Activated naive CD4-positive, alpha-beta T cell treated with anti-CD3 and anti-CD28 coated beads, Interleukin-2, amount 50 U/mL, for 72 hours (primary cell): ENCODE measurements around the gene PIGU. TPM values are rescaled to one million over a fixed set of nuclear protein-coding genes. Genes with fewer than 3 reads are reported as not detected.
A peak's percentile ranks its signal among the peaks of the same experiment; 100 is the strongest.
"Not testable (repeated sequence)": the region's sequence is repeated elsewhere in the genome, so short reads cannot be mapped to it uniquely, and the experiment has no call there.

Experiments
- ATAC-seq, 2 donors: fragments of 150-1000 bp; cut with Tn5 transposase; 2 replicates each; pipeline ENCODE4 v1.10.0; 2021; ENCODE audit warnings: mild to moderate bottlenecking in 2 of 2, moderate library complexity in 2 of 2
- DNase-seq, 2 donors: peaks; one replicate each; pipeline ENCODE4 v3.0.0; 2021 to 2022; ENCODE audit warnings: low spot score in 2 of 2
- H3K27ac Mint-ChIP-seq, 2 donors: one replicate each; pipeline ENCODE4 v1.8.0; 2022; ENCODE audit warnings: mild to moderate bottlenecking in 2 of 2, mixed read lengths in 2 of 2
- H3K36me3 Mint-ChIP-seq, 2 donors: one replicate each; pipeline ENCODE4 v1.8.0; 2022; ENCODE audit warnings: mixed read lengths in 2 of 2
- H3K9me3 Mint-ChIP-seq, 2 donors: one replicate each; pipeline ENCODE4 v1.8.0; 2022; ENCODE audit warnings: mixed read lengths in 2 of 2
- total RNA-seq, 2 donors: library from RNA; stranded (reverse); gene quantifications; one replicate each; pipeline ENCODE4 v1.2.3, GENCODE V29; 2022

PIGU gene, protein sequence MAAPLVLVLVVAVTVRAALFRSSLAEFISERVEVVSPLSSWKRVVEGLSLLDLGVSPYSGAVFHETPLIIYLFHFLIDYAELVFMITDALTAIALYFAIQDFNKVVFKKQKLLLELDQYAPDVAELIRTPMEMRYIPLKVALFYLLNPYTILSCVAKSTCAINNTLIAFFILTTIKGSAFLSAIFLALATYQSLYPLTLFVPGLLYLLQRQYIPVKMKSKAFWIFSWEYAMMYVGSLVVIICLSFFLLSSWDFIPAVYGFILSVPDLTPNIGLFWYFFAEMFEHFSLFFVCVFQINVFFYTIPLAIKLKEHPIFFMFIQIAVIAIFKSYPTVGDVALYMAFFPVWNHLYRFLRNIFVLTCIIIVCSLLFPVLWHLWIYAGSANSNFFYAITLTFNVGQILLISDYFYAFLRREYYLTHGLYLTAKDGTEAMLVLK
- total RNA-seq, result 10 to 100 TPM; 13.2 to 20.6 TPM

DNA sequence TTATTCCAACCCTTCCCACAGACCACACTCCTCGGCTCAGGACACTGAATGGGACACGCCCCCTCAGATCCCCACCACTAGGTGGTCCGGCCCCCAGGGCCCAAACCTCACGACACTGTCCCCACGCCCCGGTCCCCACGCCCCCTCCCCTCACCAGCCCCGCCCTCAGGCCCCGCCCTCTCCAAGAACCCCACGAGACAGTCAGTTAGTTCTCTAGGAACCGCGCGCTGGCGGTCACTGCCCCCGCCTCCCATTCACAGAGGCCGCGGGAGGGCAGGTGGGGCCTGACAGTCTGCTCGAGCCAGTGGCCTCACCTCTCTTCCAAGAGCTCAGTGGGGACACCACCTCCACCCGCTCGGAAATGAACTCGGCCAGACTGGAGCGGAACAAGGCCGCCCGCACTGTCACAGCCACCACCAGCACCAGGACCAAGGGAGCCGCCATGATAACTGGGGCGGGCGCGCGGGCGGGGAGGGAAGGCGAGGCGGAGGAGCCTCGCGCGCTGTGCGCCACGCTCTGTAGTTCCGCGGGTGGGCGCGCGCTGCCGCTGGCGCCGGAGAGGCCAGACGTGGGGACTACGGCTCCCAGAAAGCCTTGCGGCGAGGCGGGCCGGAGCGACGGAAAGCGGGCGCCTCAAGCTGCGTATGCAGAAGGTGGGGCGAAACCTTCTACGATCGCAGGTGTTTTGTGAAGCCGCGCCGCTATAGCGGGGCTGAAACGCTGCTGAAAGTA is at the start of gene PIGU:
Gene PIGU, minus strand, starts transcription at position 451 of the 732 bp plus-strand sequence. Its CDS starts 7 bp downstream, at position 444.
- Mint-ChIP-seq H3K36me3 (peaks cover 6 to 9% of the 10 kb centered on the region in 2 donors), H3K9me3 (no peaks in the 10 kb centered on the region), H3K27ac (peak within 1 kb of the TSS; percentile 88 to 96)
- peak; percentile 93 for DNase-seq
- ATAC-seq, result peak; percentile 95 to 97

DNA sequence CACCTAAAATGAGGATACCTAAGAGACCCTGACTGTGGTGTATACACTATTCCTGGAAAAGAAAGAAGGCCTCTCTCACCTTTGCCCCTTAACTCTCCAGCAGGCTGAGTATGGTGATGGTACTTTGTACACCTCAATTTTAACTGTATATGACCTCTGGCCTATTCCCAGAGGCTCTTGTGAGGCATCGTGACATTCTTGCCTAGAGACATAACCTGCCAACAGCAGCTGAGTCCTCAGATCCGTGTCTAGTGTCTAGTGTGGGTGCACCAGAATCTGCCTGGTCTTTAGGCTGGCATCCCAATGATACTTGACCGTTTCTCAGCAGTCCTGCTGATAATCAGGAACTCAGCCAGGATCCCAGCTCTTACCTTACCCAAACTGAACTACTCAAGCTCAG is 47.3 kb upstream of the PIGU start:
- no peak for ATAC-seq

DNA sequence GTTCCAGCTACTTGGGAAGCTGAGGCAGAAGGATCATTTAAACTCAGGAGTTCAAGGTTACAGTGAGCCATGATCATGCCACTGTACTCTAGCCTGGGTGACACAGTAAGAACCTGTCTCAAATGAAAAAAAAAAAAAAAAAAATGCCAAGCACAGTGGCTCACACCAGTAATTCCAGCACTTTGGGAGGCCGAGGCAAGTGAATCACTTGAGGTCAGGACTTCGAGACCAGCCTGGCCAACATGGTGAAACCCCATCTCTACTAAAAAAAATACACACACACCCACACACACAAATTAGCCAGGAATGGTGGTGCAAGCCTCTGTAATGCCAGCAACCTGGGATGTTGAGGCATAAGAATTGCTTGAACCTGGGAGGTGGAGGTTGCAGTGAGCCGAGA is 45.7 kb upstream of the PIGU start:
- not testable (repeated sequence) for DNase-seq, H3K9me3 Mint-ChIP-seq, H3K36me3 Mint-ChIP-seq, H3K27ac Mint-ChIP-seq
- ATAC-seq, result peak in 1 of 2 donors; percentile 66

More for the DNA sequence above, 47.3 kb upstream of the PIGU start:
- Mint-ChIP-seq H3K27ac (no peak overlapping the region), H3K36me3 (peaks cover 0 to 9% of the 10 kb centered on the region in 2 donors), H3K9me3 (no peaks in the 10 kb centered on the region)
- DNase-seq, result no peak

DNA sequence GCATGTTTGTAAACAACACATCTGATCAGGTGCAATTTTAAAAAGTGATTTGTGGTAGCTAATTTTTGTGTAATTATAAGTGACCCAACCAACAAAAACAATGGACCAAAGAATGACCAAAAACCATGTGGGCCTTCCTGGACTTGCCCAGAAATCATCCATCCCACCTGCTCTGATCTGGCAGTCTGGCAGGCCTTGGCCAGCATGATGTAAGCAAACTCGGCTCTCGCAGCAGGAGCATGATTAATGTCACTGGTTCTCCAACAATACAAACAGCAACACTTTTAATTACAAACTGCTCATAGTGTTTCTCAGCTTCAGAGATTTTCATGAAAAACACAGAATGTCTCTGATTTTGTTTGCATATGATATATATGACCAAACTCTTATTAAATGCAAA is 43.4 kb upstream of the PIGU start:
- Mint-ChIP-seq H3K27ac (no peak overlapping the region), H3K9me3 (no peaks in the 10 kb centered on the region), H3K36me3 (no peaks in the 10 kb centered on the region)
- DNase-seq (no peak), ATAC-seq (no peak)

DNA sequence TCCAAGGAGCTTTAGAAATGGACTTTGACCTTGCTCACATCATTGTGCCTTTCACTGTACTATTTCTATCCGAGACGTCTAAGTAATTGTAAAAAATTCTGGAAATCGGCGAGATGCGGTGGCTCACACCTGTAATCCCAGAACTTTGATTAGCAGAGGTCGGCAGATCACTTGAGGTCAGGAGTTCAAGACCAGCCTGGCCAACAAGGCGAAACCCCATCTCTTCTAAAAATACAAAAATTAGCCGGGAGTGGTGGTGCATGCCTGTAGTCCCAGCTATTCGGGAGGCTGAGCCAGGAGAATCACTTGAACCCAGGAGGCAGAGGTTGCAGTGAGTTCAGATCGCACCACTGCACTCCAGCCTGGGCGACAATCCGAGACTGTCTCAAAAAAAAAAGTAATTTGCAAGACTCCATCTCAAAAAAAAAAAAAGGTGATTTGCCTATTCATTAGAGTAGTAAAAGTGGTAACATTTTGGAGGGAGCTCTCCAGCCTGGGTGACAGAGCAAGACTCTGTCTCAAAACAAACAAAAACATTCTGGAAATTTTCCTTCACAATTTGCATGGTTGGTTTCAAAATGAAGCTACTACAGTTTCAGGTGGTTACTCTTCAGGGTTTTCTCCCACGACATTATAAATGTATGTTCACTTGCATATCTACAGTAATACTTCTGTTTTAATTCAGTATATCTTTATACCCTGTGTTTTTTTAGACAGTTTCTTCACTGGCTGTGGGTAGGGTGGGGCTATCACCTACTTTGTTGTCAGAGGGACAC is 42.5 kb upstream of the PIGU start:
- H3K9me3 Mint-ChIP-seq, H3K27ac Mint-ChIP-seq, H3K36me3 Mint-ChIP-seq: not testable (repeated sequence)
- ATAC-seq, result peak; percentile 73 to 90
- peak in 1 of 2 donors; percentile 19 for DNase-seq

DNA sequence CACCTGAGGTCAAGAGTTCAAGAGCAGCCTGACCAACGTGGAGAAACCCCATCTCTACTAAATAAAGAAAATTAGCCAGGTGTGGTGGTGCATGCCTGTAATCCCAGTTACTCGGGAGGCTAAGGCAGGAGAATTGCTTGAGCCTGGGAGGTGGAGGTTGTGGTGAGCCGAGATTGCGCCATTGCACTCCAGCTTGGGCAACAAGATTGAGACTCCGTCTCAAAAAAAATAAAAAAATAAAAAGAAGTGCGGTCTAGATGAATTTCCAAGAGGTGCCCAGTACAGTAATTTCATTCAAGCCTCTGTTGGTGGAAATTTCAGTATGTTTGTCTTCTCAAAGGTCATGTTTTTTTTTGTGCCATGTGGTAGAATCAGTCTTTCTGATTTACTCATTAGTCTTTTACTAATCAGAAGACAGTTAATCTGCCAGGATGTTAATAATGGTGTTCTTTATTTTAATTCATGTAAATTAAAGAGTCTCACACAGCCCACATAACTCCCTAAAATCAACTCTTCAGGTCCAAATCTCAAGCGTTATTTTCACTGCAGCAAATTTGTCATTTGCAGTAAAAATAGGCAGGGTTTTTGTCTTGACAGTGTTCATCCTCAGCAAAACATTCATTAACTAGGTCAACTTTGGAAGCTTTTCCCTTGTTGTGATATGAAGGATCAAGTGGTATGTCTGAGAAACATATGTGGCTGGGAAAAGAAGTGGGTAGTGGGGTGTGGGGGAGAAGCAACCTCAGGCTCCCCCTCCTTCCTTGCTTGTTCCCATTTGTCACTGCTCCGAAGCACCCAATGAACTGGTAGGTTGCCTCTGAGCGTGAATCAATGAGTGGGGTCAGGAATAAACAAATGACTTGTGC is 40.6 kb upstream of the PIGU start:
- no peak for ATAC-seq
- no peak overlapping the region for H3K27ac Mint-ChIP-seq
- DNase-seq, result no peak
- no peaks in the 10 kb centered on the region for H3K9me3 Mint-ChIP-seq
- no peaks in the 10 kb centered on the region for H3K36me3 Mint-ChIP-seq

DNA sequence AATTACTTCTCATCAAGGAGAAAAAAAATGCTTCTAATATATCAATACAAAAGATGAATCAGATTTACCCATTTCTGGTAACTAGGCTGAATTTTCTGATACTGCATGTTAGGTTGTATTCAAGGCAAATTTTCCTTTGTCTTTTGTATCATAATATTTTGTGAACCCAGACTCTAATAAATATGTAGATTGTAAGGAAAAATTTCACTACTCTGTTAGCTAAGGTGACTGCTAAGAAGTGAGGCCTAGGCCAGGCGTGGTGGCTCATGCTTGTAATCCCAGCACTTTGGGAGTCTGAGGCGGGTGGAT is 40.0 kb upstream of the PIGU start:
- Mint-ChIP-seq H3K36me3 (no peaks in the 10 kb centered on the region), H3K9me3 (no peaks in the 10 kb centered on the region), H3K27ac (no peak overlapping the region)
- ATAC-seq, result no peak
- no peak for DNase-seq

DNA sequence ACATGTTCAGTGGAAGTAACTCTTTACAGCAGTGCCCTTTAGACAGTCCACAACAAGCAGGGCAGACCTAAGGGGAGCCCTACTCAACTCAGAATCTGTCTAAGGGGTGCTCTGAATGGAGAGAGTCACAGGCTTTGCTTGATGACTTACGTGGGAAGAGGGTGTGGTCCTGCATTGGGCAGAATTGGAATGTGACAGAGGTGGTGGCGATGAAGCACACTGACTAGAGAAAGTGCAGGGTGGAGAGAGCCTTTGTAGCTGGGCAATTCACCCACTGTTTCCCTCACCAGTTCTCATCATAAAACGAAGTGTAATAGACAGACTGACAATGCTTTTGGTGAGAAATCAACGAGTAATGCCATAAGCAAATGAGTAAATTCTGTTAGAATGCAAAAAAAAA is 38.5 kb upstream of the PIGU start:
- ATAC-seq, result no peak
- no peaks in the 10 kb centered on the region for H3K9me3 Mint-ChIP-seq
- no peaks in the 10 kb centered on the region for H3K36me3 Mint-ChIP-seq
- DNase-seq, result no peak
- no peak overlapping the region for H3K27ac Mint-ChIP-seq

DNA sequence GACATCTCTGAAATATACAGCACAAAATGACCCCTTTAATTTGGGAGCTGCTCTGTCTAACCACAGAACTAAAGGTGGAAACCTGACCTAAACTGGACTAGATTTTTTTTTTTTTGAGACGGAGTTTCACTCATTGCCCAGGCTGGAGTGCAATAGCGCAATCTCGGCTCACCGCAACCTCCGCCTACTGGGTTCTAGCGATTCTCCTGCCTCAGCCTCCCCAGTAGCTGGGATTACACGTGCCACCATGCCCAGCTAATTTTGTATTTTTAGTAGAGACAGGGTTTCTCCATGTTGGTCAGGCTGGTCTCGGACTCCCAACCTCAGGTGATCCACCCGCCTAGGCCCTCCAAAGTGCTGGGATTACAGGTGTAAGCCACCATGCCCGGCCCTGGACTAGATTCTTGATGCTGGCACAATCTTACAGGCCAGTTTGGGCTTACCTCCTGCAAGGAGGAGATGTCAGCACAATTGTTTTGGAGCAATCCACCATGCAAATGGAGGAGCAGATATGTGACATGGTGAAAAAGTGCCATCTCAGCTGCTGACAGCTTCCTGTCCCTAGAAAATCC is 37.1 kb upstream of the PIGU start:
- H3K27ac Mint-ChIP-seq, result peak overlapping the region in 1 of 2 donors; percentile 46
- not testable (repeated sequence) for H3K36me3 Mint-ChIP-seq, DNase-seq, H3K9me3 Mint-ChIP-seq, ATAC-seq

DNA sequence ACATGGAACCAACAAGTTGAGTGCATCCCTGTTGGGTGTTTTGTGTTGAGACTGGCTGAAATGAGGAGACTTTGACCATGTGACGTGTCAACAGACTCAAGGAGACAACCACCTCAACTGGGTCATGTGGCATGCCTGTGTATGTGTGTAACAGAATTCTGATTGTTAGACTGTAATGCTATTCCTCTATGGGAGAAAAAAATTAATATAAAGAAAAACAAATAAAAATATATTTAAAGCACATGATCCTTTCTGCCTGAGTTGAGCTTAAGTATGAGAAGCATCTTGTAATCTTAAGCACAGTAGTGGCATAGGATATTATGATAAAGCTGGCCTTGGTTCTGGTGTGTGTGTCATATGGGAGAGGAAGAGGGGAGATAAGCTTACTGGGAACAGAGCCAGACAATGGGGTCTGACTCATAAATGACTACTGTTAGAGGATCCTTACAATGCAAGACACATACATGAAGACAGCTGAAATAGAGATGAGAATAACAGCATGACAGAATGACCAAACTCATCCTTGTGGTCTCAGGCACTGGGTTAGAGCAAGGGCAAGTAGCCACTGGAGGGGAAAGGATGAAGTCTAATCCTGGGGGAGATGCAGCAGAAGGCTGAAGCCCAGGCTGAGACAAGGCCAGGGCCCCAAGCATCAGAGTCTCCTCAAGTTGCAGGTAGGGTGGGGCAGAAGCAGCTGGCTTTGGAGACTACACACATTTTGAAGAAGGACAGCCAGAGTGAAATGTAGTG is 36.5 kb upstream of the PIGU start:
- peak overlapping the region in 1 of 2 donors; percentile 46 for H3K27ac Mint-ChIP-seq
- ATAC-seq, result peak; percentile 8 to 29
- H3K36me3 Mint-ChIP-seq, result no peaks in the 10 kb centered on the region

DNA sequence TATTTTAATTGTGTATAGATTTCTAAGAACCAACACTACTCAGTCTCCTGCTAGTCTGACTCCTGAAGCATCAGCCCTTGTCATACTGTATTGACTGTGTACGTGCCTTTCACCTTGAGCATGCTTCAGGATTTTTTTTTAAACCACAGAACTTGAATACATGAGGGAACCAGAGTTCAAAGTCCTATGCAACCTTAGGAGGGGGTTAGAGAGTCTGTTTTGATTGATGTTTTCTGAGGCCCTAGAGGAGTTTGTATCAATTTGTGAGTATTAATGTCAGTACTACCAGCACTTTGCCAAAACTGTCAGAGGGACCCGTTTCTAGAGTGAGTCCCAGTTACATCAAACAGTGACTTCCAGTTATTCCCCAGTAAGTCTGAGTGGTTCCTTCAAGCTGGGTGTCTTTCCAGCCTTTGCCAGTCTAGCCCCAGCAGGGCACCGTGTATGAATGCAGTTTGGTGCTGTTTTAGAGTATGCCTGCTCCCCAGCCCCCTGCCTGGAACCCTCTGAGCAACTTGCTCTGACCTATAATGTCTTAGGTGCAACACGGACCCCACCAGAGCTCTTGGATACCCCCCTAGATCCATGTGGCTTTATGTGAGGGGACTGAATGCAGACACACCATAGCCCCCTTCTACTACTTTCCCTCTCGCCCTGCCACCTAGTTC is 35.8 kb upstream of the PIGU start:
- Mint-ChIP-seq H3K36me3 (no peaks in the 10 kb centered on the region), H3K27ac (no peak overlapping the region), H3K9me3 (no peaks in the 10 kb centered on the region)
- DNase-seq (no peak), ATAC-seq (no peak)

More for the DNA sequence above, 36.5 kb upstream of the PIGU start:
- H3K9me3 Mint-ChIP-seq, result no peaks in the 10 kb centered on the region
- DNase-seq, result peak in 1 of 2 donors; percentile 13

DNA sequence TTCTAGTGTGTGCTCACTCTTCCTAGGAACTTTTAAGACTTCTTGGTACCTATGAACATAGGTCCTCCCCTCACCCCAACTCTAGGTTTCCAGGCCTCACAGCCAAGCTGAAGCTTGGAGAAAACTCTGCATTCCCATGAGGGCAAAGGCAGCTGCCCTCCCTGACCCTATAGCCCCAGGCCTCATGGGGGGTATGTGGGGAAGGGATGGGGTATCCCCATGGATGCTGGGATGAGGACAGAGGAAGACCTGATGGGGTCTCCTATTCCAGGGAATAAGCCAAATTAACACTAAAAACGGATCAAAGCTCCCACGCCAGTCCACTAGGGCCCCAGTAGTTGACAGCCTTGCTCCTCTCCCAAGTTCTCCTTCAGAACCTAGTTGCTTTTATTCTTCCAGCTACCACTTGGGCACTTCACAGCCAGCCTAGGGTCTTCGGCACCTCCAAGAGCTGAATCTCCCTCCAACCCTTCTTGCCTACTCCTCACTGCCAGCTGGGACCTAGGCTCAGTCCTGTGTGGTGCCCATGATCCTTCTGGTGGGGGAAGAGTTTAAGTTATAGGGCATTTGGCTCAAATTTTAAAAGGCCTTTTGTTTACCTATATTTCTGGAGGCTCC is 35.0 kb upstream of the PIGU start:
- ATAC-seq (no peak), DNase-seq (no peak)
- H3K9me3 Mint-ChIP-seq, result no peaks in the 10 kb centered on the region
- no peaks in the 10 kb centered on the region for H3K36me3 Mint-ChIP-seq
- H3K27ac Mint-ChIP-seq, result no peak overlapping the region

DNA sequence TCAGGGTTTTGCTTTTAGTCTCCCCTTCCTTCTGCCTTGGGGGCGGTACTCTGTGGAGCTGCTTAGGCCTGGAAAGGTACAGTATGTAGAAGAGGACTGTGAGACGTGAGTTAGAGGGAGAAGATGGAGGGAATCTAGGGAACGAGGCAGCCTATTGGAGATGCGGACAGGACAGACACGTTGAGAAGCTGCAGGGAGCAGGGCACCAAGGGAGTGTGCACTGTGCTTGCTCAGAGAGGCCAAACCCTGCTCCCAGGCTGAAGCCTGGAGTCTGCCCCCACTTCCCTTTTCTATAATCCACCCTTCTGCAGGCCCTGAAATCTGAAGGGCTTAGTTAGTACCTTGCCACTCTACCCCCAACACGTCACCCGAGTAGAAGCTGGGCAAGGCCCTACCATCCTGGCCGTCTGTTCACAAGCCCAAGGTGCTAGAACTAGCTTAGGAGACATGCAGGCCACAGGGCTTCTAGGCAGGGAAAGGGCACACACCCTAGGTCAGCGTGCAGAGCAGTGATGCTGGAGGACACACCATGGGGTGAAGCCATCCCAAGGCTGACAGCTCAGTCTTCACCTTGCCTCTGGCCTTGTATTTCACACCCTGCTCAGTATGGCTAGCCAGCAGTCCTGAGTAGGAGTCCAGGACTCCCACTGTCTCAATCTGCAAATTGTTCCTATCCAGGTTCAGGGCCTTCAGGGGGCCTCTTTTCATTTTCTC is 34.1 kb upstream of the PIGU start:
- ATAC-seq (no peak), DNase-seq (no peak)
- no peaks in the 10 kb centered on the region for H3K36me3 Mint-ChIP-seq
- peak overlapping the region in 1 of 2 donors; percentile 5 for H3K27ac Mint-ChIP-seq
- H3K9me3 Mint-ChIP-seq, result no peaks in the 10 kb centered on the region

DNA sequence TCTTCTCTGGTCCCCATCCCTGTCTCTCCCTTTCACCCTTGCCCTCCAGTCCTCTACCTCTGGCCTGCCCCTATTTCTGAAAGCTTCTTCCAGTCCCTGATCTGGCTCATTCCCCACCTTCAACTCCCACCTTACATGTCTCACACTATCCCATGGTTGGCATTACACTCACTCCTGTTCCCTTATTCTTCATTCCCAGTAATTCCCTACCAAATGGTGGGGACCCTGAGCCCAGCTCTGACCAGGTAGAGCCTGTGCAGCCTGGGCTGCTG is 33.6 kb upstream of the PIGU start:
- DNase-seq (no peak), ATAC-seq (no peak)
- Mint-ChIP-seq H3K9me3 (no peaks in the 10 kb centered on the region), H3K27ac (peak overlapping the region; percentile 5 to 32), H3K36me3 (no peaks in the 10 kb centered on the region)
